Esophagus squamous epithelium (tissue), 4 donors: ENCODE measurements around the gene PCDHA3.

ENCODE experiments used
- CTCF ChIP-seq, 6 experiments: fragments of 450-650 bp in 4 of 6; fragments of 200-600 bp in 2 of 6; sonication (generic) in 2 of 6; IDR thresholded peaks; one replicate each; pipeline ENCODE4 v1.5.1; 2016 to 2019; ENCODE audit warnings: antibody characterized with exemption in 6 of 6, mild to moderate bottlenecking in 4 of 6, moderate library complexity in 4 of 6
- POLR2A ChIP-seq, 4 donors: fragments of 450-650 bp; IDR thresholded peaks; one replicate each; pipeline ENCODE4 v1.6.1; 2017; ENCODE audit warnings: antibody characterized with exemption in 4 of 4, mild to moderate bottlenecking in 4 of 4, moderate library complexity in 3 of 4

GRCh38 chr5:140795259-140795641, 5.6 kb upstream of the PCDHA3 start:
- TF ChIP-seq CTCF (IDR thresholded peaks at IDR 0.05) (no peak), POLR2A (IDR thresholded peaks at IDR 0.05) (no peak)
